Neural cell (in vitro differentiated cells): ENCODE measurements around the gene UBE2L3.

Experiments used
- CTCF ChIP-seq: fragments of 450-650 bp; IDR thresholded peaks from 2 replicates; pipeline ENCODE4 v1.5.1; 2014; ENCODE audit warnings: antibody characterized with exemption, mild to moderate bottlenecking, moderate library complexity; ENCODE audit not compliant: poor library complexity, severe bottlenecking
- EP300 ChIP-seq: fragments of 450-650 bp; conservative IDR thresholded peaks from 2 replicates; pipeline ENCODE4 v1.6.1; 2014; ENCODE audit warnings: antibody characterized with exemption, mild to moderate bottlenecking, moderate library complexity; ENCODE audit not compliant: poor library complexity, severe bottlenecking
- EZH2 ChIP-seq: fragments of 200-600, 300-800 bp; shearing (Covaris generic), sonication (generic); IDR thresholded peaks from 2 replicates; pipeline ENCODE4 v1.6.1; 2014; ENCODE audit warnings: antibody characterized with exemption, low read length, borderline replicate concordance, mild to moderate bottlenecking; ENCODE audit not compliant: insufficient read depth, poor library complexity, severe bottlenecking
- POLR2AphosphoS5 ChIP-seq: IDR thresholded peaks from 2 replicates; pipeline ENCODE4 v1.6.1; 2012

GRCh38 chr22:21582801-21583740 lies 15.6 kb downstream of the UBE2L3 start:
- no peak for TF ChIP-seq CTCF
- no peak for TF ChIP-seq EZH2
- no peak for TF ChIP-seq POLR2AphosphoS5
- no peak for TF ChIP-seq EP300
